ENCODE results near the gene CYTH1. TPM values are rescaled to one million over a fixed set of nuclear protein-coding genes. Genes with fewer than 3 reads are reported as not detected.

Gene CYTH1
- total RNA-seq, 4 donors from 2014 or later, result 88.3 to 262 (median 109) TPM

DNA sequence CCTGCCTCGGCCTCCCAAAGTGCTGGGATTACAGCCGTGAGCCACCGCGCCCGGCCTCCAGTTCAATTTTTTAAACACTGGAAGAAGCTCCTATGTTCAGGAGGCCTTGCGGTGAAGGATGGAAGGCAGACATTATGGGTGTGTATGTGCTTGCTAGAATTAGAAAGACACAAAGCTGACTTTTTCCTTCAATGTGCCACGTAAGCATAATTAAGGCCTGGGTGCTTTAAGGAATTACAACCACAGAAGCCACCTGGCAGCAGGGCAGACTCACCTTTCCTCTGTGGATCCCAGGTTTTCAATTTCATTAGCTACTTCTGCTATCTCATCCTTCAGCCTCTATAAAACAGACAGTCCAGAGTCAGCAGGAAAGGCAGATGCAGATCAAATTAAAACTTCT is 74.2 kb downstream of the CYTH1 start:
- H3K4me1 ChIP-seq, result peaks cover 0 to 17% (median 16%) of the 10 kb centered on the region in 4 donors
- TF ChIP-seq, protein P1, sequence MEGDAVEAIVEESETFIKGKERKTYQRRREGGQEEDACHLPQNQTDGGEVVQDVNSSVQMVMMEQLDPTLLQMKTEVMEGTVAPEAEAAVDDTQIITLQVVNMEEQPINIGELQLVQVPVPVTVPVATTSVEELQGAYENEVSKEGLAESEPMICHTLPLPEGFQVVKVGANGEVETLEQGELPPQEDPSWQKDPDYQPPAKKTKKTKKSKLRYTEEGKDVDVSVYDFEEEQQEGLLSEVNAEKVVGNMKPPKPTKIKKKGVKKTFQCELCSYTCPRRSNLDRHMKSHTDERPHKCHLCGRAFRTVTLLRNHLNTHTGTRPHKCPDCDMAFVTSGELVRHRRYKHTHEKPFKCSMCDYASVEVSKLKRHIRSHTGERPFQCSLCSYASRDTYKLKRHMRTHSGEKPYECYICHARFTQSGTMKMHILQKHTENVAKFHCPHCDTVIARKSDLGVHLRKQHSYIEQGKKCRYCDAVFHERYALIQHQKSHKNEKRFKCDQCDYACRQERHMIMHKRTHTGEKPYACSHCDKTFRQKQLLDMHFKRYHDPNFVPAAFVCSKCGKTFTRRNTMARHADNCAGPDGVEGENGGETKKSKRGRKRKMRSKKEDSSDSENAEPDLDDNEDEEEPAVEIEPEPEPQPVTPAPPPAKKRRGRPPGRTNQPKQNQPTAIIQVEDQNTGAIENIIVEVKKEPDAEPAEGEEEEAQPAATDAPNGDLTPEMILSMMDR (IDR thresholded peaks at IDR 0.05), result no peak
- no peak for TF ChIP-seq POLR2A (IDR thresholded peaks at IDR 0.05)
- DNase-seq, result no peak

DNA sequence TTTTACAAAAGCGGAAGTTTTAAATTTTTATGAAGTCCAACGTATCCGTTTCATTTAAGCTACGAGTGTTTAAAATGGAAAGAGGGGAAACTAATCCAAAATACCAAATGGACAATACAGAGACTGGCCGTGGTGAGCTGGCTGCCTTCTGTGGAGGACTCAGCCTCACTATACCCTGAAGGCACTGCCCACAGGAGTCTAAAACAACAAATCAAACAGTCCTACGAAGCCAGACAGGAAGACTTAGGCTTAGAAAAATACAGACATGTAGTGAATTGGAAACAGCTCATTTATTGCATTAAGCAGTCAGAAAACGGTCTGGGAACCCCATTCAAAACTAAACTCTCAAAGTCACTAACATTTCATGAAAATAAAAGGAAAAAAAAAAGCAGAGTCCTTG is 75.1 kb downstream of the CYTH1 start:
- DNase-seq, result no peak
- no peaks in the 10 kb centered on the region for H3K27me3 ChIP-seq
- H3K4me1 ChIP-seq, result peaks cover 0 to 17% (median 13%) of the 10 kb centered on the region in 4 donors
- H3K27ac ChIP-seq, result no peak overlapping the region
- no peak overlapping the region for H3K4me3 ChIP-seq
- no peaks in the 10 kb centered on the region for H3K9me3 ChIP-seq
- TF ChIP-seq POLR2A (IDR thresholded peaks at IDR 0.05), result no peak
- TF ChIP-seq, protein P1 (IDR thresholded peaks at IDR 0.05), result no peak
- peaks cover 0 to 62% (median 0%) of the 10 kb centered on the region in 3 donors for H3K36me3 ChIP-seq

More for the DNA sequence above, 74.2 kb downstream of the CYTH1 start:
- Histone ChIP-seq H3K27me3 (no peaks in the 10 kb centered on the region), H3K4me3 (no peak overlapping the region), H3K27ac (peak overlapping the region in 1 of 4 donors; percentile 63), H3K9me3 (no peaks in the 10 kb centered on the region), H3K36me3 (peaks cover 0 to 53% (median 0%) of the 10 kb centered on the region in 3 donors)

DNA sequence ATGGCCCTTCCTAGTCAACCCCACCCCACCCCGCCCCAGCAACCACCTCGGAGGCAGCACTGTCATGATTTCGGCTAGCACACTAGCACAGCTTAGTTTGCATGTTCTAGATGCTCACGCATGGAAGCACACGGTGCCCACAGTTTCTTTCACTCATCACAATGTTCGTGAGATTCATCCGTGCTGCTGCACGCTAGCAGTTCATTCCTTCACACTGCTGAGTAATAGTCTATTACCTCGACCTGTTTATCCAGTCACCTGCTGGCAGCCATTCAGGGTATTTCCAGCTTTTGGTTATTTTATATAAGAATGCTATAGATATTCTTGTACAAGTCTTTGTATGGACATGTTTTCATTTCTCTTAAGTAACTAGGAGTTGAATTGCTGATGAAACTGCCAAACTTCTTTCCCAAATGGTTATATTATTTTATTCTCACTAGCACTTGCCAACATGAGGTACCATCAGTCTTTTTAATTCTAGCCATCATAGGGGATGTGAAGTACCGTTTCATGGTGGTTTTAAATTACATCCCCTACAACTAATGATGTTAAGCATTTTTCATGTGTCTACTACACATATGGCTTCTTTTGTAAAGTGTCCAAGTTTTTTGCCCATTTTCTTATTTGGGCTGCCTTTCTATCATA is 75.7 kb downstream of the CYTH1 start:
- Histone ChIP-seq H3K9me3 (no peaks in the 10 kb centered on the region), H3K36me3 (peaks cover 0 to 69% (median 0%) of the 10 kb centered on the region in 3 donors), H3K4me3 (no peak overlapping the region), H3K4me1 (peaks cover 0 to 15% (median 12%) of the 10 kb centered on the region in 4 donors), H3K27me3 (no peaks in the 10 kb centered on the region), H3K27ac (no peak overlapping the region)
- TF ChIP-seq POLR2A (IDR thresholded peaks at IDR 0.05), result no peak
- TF ChIP-seq, protein P1 (IDR thresholded peaks at IDR 0.05), result no peak
- DNase-seq, result peak in 2 of 3 donors; percentile 46 to 71

DNA sequence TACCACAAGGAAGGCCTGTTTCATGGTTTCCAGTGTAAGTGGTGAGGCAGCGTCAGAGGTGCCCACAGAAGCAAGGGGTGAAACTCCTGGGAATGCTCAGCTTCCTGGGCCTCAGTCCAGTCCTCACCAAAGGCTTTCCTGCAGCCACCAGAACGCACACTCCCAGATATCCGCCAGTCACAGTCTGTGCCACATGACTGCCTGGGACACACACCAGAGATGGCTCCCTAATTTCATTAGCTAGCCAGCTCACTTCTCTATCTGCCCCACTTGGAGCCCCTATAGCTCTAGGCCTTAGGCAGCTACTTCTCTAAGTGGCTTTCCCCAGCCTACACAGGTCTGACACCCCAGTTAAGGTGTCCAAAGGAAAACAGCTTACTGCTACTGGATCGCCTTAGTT is 77.0 kb downstream of the CYTH1 start:
- Histone ChIP-seq H3K36me3 (peaks cover 0 to 82% (median 0%) of the 10 kb centered on the region in 3 donors), H3K9me3 (no peaks in the 10 kb centered on the region), H3K27ac (no peak overlapping the region), H3K27me3 (no peaks in the 10 kb centered on the region), H3K4me1 (peaks cover 0 to 15% (median 9%) of the 10 kb centered on the region in 4 donors), H3K4me3 (no peak overlapping the region)
- no peak for DNase-seq
- TF ChIP-seq POLR2A (IDR thresholded peaks at IDR 0.05), result no peak
- TF ChIP-seq, protein P1 (IDR thresholded peaks at IDR 0.05), result no peak

DNA sequence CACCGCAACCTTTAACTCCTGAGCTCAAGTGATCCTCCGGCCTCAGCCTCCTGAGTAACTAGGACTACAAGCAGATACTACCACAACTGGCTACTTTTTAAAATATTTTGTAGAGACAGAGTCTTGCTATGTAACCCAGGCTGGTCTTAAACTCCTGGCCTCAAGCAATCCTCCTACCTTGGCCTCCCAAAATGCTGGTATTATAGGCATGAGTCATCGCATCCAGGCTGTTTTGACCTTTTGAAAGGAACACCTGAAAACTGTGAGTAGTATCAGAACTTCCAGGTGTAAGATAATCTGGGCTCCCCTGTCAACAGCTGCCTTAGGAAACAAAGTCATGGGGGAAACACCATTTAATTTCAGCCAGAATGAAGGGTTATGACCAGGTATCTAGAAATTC is 77.5 kb downstream of the CYTH1 start:
- no peak for DNase-seq
- H3K36me3 ChIP-seq, result peaks cover 0 to 87% (median 0%) of the 10 kb centered on the region in 3 donors

More for the DNA sequence above, 77.5 kb downstream of the CYTH1 start:
- H3K27ac ChIP-seq, result no peak overlapping the region
- no peak overlapping the region for H3K4me3 ChIP-seq
- peaks cover 0 to 14% (median 9%) of the 10 kb centered on the region in 4 donors for H3K4me1 ChIP-seq
- TF ChIP-seq POLR2A (IDR thresholded peaks at IDR 0.05), result no peak
- TF ChIP-seq, protein P1 (IDR thresholded peaks at IDR 0.05), result no peak
- H3K9me3 ChIP-seq, result no peaks in the 10 kb centered on the region
- H3K27me3 ChIP-seq, result no peaks in the 10 kb centered on the region

All from Peyer's patch (tissue), 4 donors.